ENCODE data around the gene SH2D6. TPM values are rescaled to one million over a fixed set of nuclear protein-coding genes. Genes with fewer than 3 reads are reported as not detected.

SH2D6 gene
- total and polyA plus RNA-seq, 2 of the 8 experiments (the other 6 are each of a cell fraction or from before 2014, with no cell fraction given): 0.42 TPM; not detected in 1

- H3K18ac ChIP-seq (ENCODE audit: extremely low read depth, low read length): peak overlapping the region; percentile 76; the same call in 1 of the 2 replicates
- no peak overlapping the region for H2AFZ ChIP-seq (ENCODE audit: low read length)
- no peaks in the 10 kb centered on the region for H3K9me3 ChIP-seq (ENCODE audit: insufficient read depth in 2 of 2, low read depth in 1 of 2, low read length in 1 of 2)
- H2BK12ac ChIP-seq (ENCODE audit: low read depth, low read length): peak overlapping the region; percentile 91; the same call in 1 of the 2 replicates
- peaks cover 0 to 12% (median 5%) of the 10 kb centered on the region in 4 experiments; a peak in 4 of 7 replicates for H3K27me3 ChIP-seq (replicated peaks in 1 of 4; ENCODE audit: control insufficient read depth in 3 of 4, extremely low read depth in 1 of 4, insufficient read depth in 3 of 4, low read length in 3 of 4)
- TF ChIP-seq MAX (IDR thresholded peaks at IDR 0.05) (0 out of 2 replicates have a peak, but pooled peaks have one; percentile 44), RFX5 (IDR thresholded peaks at IDR 0.05; ENCODE audit: borderline replicate concordance, low read depth, low read length) (no peak), BCL11A (IDR thresholded peaks at IDR 0.05; ENCODE audit: low read depth in 2 of 2, low read length in 2 of 2) (no peak)
- no peak overlapping the region for H3K14ac ChIP-seq (ENCODE audit: insufficient read length)
- H3K9ac ChIP-seq (replicated peaks in 1 of 4; ENCODE audit: extremely low read depth in 1 of 4, low read depth in 3 of 4, low read length in 3 of 4): no peak overlapping the region
- peak overlapping the region in 1 of 2 experiments; percentile 30; a peak in 1 of 4 replicates for H3K4me2 ChIP-seq (ENCODE audit: insufficient read depth in 1 of 2, low read depth in 2 of 2, low read length in 2 of 2)
- H4K91ac ChIP-seq (replicated peaks; ENCODE audit: insufficient read length, low read length): peak overlapping the region; percentile 92
- H2BK20ac ChIP-seq (ENCODE audit: low read length): peak overlapping the region; percentile 23; the same call in 1 of the 2 replicates
- DNase-seq (ENCODE audit: low read depth in 1 of 2, low spot score in 2 of 2) (no peak), FAIRE-seq (no peak)
- H3K4ac ChIP-seq (replicated peaks; ENCODE audit: insufficient read length, low read depth, low read length): no peak overlapping the region
- H3K36me3 ChIP-seq (ENCODE audit: control insufficient read depth in 2 of 4, insufficient read depth in 4 of 4, low read length in 3 of 4): no peaks in the 10 kb centered on the region
- no peak overlapping the region for H3K23ac ChIP-seq (ENCODE audit: insufficient read length)
- peak overlapping the region; percentile 21 for H2BK120ac ChIP-seq (replicated peaks; ENCODE audit: low read depth, low read length)
- no peak overlapping the region for H3K4me3 ChIP-seq (ENCODE audit: extremely low read depth in 1 of 4, insufficient read depth in 2 of 4, low read depth in 3 of 4, low read length in 4 of 4)
- 84% methylated on average over 6 of the region's 6 CpGs; no CpG with 5 or more reads in 1 of the 2 experiments for WGBS, 2 experiments (ENCODE audit: extremely low coverage in 1 of 2, insufficient coverage in 1 of 2, insufficient read length in 1 of 2, insufficient replicate concordance in 2 of 2, low coverage in 1 of 2, low lambda C conversion rate in 2 of 2, missing lambda C conversion rate in 1 of 2)
- peaks cover 5% of the 10 kb centered on the region; the same call in 1 of the 2 replicates for H3K23me2 ChIP-seq (ENCODE audit: low read depth, low read length)
- H4K5ac ChIP-seq (ENCODE audit: insufficient read length, low read depth, low read length): peak overlapping the region; percentile 14
- no peak overlapping the region for H4K8ac ChIP-seq (ENCODE audit: extremely low read depth, insufficient read depth, low read length)
- peak overlapping the region; percentile 74; the same call in 1 of the 2 replicates for H2BK15ac ChIP-seq (ENCODE audit: low read length)
- H2BK5ac ChIP-seq (ENCODE audit: low read depth, low read length): peak overlapping the region; percentile 76; the same call in 1 of the 2 replicates
- H3K79me2 ChIP-seq (ENCODE audit: control insufficient read depth in 1 of 2, insufficient read depth in 2 of 2, low read length in 2 of 2): no peaks in the 10 kb centered on the region
- CTCF ChIA-PET (ENCODE audit: partially characterized antibody): interaction anchor here (0.6 to 8.1 kb wide), 11 partner anchors 13 to 361 kb away, joined by 3 to 49 read pairs (median 3); partner anchors contain the start of gene MAT2A
- no peak overlapping the region for H3K56ac ChIP-seq (replicated peaks; ENCODE audit: insufficient read length, low read depth, low read length)
- POLR2A ChIA-PET (ENCODE audit: partially characterized antibody): interaction anchor here (1.2 to 55.3 kb wide), 6 partner anchors 8 to 113 kb away, joined by 3 to 1889 read pairs (median 26); partner anchors contain the start of genes GGCX, MAT2A and SH2D6
- no peak overlapping the region for H2AK5ac ChIP-seq (ENCODE audit: low read depth, low read length)
- no peaks in the 10 kb centered on the region for H4K20me1 ChIP-seq (replicated peaks in 1 of 2; ENCODE audit: control insufficient read depth in 1 of 2, insufficient read depth in 2 of 2, low read length in 2 of 2)
- H3K27ac ChIP-seq (ENCODE audit: low read depth, low read length): no peak overlapping the region
- no peaks in the 10 kb centered on the region; the same call in 1 of the 2 replicates for H3K79me1 ChIP-seq (ENCODE audit: low read depth, low read length)
- H3K4me1 ChIP-seq (replicated peaks in 1 of 4; ENCODE audit: control insufficient read depth in 3 of 4, insufficient read depth in 4 of 4, low read length in 3 of 4): peaks cover 7 to 64% (median 52%) of the 10 kb centered on the region in 4 experiments
These were observed 15.1 kb downstream of the SH2D6 start for GRCh38 chr2:85433511-85434089.

All from H1 (cell line).